HL-60 (cell line): Measurements from ENCODE around the gene RUNX2.

ENCODE experiments used
- POLR2AphosphoS5 ChIP-seq: IDR thresholded peaks from 2 replicates; pipeline ENCODE4 v1.6.1; 2012; ENCODE audit warnings: low read depth
- TF ChIP-seq, protein P1 (sequence below): IDR thresholded peaks from one replicate; pipeline ENCODE4 v1.5.1; 2011; ENCODE audit warnings: low read length, control low read depth, inconsistent platforms; ENCODE audit not compliant: insufficient read depth
- TF ChIP-seq, protein P2 (sequence below): IDR thresholded peaks from 2 replicates; pipeline ENCODE4 v1.6.1; 2012; ENCODE audit warnings: low read depth; ENCODE audit not compliant: insufficient replicate concordance

DNA sequence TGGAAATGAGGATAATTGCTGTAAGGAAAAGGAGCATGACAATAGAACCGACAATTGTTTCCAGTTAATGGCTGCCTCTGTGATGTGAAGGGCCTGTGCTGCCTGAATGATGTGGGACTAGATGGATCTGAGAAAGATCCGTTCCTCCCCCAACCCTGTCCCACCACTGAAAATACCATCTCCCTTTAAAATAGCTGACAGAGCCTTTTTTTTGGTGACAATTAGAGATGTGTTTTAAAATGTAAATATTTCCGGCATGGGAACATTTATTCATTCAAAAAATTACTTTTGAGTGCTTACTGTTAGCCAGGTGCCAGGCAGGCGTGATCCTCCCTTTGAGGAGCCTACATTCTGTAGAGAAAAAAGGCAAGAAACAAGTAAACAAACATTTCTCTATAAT, 122.0 kb downstream of the RUNX2 start:
- no peak for TF ChIP-seq POLR2AphosphoS5
- TF ChIP-seq, protein P1, sequence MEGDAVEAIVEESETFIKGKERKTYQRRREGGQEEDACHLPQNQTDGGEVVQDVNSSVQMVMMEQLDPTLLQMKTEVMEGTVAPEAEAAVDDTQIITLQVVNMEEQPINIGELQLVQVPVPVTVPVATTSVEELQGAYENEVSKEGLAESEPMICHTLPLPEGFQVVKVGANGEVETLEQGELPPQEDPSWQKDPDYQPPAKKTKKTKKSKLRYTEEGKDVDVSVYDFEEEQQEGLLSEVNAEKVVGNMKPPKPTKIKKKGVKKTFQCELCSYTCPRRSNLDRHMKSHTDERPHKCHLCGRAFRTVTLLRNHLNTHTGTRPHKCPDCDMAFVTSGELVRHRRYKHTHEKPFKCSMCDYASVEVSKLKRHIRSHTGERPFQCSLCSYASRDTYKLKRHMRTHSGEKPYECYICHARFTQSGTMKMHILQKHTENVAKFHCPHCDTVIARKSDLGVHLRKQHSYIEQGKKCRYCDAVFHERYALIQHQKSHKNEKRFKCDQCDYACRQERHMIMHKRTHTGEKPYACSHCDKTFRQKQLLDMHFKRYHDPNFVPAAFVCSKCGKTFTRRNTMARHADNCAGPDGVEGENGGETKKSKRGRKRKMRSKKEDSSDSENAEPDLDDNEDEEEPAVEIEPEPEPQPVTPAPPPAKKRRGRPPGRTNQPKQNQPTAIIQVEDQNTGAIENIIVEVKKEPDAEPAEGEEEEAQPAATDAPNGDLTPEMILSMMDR: no peak
- TF ChIP-seq, protein P2, sequence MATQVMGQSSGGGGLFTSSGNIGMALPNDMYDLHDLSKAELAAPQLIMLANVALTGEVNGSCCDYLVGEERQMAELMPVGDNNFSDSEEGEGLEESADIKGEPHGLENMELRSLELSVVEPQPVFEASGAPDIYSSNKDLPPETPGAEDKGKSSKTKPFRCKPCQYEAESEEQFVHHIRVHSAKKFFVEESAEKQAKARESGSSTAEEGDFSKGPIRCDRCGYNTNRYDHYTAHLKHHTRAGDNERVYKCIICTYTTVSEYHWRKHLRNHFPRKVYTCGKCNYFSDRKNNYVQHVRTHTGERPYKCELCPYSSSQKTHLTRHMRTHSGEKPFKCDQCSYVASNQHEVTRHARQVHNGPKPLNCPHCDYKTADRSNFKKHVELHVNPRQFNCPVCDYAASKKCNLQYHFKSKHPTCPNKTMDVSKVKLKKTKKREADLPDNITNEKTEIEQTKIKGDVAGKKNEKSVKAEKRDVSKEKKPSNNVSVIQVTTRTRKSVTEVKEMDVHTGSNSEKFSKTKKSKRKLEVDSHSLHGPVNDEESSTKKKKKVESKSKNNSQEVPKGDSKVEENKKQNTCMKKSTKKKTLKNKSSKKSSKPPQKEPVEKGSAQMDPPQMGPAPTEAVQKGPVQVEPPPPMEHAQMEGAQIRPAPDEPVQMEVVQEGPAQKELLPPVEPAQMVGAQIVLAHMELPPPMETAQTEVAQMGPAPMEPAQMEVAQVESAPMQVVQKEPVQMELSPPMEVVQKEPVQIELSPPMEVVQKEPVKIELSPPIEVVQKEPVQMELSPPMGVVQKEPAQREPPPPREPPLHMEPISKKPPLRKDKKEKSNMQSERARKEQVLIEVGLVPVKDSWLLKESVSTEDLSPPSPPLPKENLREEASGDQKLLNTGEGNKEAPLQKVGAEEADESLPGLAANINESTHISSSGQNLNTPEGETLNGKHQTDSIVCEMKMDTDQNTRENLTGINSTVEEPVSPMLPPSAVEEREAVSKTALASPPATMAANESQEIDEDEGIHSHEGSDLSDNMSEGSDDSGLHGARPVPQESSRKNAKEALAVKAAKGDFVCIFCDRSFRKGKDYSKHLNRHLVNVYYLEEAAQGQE: no peak
